ENCODE data around the gene HYAL3.

The HYAL3 gene

DNA sequence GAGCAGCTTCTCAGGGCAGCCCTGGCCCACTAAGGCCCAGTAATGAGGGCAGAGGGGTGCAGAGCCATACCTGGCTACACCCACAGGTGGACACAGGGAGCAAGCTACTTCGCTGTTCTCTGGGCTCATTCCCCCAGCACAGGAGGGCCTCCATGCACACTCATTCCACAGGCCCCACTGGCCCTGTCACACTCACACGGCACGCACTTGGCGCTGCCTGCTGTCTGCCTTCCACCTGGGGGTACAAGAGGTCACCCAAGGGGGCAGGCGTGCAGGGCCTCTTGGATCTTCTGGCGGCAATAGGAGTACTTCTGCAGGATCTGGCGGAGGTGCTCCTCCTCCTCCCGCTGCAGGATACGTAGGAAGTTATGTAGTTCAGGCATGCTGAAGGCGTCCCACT is 31.1 kb upstream of the HYAL3 start:
- no peak for DNase-seq

DNA sequence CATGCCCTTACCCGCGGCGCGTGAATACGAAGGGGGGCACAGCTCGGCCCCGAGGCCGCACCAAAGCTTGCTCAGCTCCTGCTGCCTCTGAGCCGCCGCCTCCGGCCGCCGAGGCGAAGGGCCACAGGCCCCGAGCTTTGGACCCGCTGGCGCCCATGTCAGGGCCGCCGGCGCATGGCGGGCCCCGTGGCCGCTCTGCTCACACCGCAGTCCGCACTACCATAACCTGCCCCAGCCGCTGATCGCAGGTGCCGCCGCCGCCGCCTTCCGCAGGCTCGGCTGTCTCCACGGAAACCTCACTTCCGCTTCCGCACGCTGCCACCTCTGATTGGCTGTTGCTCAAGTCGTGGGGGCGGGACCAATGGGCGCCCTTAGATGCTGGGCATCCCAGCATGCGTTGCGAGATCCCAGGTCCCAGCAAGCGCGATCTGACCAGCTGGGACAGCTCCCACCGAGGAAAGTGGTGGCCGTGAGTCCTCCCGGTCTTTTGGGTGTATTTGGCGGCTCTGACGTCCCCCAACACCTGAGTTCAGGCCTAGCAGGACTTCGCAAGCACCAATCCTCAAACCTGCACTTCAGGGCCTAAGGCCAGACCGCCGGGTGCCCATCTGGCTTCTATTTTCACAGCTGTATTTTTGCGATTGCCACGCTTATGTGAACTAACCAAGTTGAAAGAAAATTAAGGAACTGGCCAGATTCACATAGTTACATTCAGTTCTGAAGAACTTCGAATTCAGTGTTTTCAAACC is 28.9 kb upstream of the HYAL3 start, which contains the start of gene TUSC2:
TSS of gene TUSC2 (minus strand) at position 281 of the 749 bp plus-strand sequence. CDS start at position 157, 124 bp downstream.
- peak; percentile 97 to 99 (median 98) for DNase-seq

DNA sequence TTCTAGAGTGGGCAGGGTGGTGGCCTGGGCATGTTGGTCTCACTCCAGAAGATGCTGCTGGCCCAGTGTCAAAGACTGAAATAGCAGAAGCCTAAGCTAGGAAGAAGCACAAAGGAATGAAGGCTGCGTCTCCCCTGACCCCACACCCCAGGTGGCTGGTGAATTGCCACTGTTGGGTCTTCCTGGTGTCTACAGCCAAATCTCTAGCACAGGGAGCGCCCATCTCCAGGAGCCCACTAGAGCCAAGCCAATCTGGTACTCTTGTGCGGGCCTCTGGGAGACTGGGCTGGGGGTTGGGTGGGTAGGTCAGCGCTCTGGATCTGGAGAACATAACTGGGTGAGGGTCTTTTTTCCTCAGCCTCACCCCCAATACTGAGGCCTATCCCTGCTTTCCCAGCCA is 27.9 kb upstream of the HYAL3 start:
- DNase-seq: no peak

DNA sequence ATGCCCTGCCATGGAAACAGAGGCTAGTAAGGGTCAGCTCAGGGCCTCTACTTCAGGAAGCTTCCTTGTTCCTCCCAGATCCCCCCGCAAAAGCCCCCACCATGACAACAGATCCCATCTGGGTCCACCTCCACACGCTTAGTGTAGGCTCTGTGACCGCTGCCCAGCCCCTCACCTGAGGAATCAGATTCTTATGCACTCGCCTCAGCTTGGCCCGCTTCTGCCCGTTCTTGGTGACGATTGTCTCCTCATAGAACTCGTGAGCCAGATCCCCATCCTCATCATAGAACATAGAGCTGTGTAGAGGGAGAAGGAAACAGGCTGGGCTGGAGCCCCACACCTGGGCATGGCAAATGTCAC is 27.0 kb upstream of the HYAL3 start:
- no peak for DNase-seq

DNA sequence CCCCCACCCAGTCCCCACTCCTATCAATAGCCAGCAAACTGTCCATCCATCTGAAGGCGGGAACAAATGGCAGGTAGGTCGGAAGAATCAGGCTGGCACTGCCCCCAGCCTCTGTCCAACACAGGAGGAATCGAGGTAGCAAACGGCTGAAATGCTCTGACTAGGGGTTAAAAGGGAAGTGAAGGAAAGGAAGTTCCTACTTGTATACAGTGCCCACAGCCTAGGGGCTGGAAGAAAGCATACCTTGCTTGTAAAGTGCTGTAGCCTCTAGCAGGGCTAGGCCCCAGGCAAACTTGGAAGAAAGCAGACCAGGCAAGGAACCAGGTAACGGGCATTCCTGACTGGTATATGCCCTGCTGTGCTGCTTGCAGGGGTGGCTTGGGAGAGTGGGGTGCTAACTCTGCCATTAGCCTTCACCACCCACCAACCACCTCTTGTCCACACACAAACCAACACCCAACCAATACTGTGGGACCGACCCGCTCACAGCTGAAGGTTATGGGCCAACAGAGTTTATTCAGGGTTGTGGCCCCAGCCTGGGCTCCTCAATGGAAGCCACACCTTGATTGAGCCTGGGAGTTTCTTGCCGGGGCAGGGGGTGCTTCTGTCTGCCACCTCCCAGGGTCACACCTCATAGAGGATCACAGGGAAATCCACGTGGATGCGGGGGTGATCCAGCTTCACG is 26.4 kb upstream of the HYAL3 start:
- DNase-seq: no peak

DNA sequence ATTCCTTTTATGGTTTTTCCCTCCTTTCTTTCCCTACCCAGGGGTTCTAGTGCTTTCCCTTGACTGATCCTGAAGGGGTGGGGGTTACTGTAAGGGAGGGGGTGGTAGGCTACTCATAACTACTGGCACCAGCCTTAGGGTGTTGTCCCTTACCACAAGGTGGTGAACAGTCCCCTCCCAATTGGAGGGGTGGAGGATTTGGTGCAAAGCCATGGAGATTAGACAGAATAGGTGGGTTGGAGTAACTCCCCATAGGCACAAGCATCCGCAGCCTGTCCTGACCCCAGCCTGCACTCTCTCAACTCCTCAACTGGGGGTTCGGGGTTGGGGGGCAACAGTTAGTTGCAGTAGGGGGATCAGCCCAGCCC is 25.9 kb upstream of the HYAL3 start:
- no peak for DNase-seq

DNA sequence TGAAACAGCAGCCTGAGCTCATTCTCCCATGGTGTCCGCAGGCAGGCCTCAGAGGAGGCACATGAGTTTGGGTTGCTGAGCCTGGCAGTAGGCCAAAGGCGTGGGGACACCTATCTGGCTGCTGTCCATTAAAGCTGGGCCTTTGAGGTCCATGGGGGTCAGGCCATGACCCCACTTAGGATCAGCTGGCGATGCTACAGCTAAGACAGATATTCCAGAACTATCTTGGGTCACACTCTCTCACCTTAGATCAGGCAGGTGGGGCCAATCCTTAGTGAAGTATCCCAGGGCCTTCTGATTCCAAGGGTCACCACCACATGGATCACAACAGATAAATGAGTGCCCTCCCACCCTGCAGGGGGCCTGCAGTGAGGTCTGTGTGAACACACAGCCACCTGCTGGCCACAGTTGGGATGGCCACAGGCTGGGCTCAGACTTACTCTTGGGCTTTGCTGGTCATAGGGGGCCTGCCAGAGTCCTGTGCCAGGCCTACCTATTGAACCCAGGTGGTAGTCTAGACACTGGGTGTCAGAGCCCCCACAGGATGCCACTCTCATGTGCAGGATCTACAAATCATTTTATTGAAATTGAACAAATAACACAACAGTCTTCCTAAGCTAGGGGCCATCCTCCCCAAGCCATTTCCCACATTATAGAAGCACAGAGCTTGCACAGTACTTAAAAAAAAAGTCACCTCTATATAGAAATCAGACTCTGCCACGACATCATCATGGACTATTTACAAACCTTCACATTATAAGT is 25.3 kb upstream of the HYAL3 start:
- peak; percentile 72 to 82 (median 73) for DNase-seq

DNA sequence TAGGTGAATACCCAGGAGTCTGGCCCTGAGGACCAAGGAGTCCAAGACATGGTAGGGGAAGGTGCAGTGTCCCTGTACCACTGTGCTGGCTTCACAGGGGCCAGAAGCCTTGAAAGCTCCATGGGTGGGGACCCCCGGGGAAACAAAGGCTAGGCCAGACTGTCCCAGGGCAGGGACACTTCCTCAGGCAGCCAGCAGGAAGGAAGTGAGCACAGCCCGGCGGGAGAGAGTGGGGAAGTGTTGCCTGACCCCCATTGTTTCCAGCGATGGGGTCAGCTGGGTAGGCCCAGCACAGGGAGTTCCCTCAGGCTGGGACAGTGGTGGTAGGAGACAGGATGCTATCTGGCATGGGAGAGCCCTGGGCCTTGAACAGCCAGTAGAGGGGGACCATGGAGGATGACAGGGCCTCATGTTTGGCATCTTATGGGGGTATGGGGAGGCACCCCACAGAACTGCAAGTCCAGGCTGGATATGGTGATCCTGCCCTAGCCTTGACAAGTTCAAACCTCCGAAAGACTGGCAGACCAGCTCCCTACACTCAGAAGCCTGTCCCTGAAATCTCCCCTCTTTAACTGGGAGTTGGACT is 24.5 kb upstream of the HYAL3 start:
- peak; percentile 24 to 58 (median 50) for DNase-seq

DNA sequence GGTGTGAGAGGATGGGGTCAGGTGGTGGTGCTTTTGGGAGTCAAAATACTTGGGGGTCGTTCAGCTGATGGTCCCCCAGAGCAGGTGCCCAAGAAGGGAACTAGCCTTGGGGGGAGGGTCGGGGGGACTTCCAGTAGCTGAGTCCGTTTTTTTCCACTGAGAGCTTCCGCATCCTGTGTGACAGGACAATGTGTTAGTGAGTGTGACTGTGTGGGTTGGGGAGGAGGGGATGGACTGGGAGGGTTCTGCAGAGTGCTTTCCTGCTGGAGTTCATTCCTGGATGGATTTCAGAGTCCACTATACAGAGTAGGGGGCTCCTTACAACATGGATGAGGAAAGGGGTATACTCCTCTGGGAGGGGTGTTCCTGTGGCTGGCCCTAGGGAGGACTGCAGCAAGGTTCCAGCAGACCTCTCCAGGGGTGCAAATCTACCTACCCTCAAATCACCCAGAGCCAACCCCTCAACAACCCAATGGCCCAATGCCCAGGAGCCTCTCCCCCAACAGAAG is 23.9 kb upstream of the HYAL3 start:
- DNase-seq: peak; percentile 32 to 68 (median 66)

DNA sequence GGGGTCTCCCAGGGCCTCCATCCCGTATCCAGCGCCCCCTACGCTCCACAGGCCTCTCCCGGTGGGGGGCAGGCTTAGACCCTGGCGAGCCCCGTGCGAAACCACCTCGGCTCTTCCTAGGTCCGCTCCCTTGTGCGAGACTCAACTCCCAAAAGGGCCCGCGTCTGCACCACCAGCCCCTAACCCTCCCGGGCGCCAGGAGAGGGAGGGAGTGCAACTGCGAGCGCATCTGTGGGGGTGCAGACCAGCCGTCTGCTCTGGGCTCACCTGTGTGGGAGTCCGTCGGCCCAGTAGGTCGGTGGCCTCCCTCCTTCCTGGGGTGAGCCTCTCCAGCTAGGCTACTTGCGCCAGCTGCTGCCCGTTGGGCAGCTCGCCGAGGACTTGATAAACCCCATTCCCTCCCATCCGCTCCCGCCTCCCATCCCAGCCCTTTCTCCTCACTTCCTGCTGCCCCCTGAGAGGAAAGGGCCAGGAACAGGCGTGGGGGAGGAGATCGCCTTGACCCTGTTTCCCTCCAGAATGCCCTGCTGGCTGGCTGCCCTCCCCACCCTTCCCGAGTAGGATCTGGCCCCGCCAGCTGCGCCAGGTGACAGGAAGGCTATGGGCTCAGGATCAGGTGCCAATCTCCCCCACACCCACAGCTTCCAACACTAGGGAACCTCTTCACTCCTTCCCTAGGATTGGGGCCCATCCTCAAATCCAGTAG is 23.3 kb upstream of the HYAL3 start, which contains the start of gene HYAL2:
TSS of gene HYAL2 (minus strand) at position 360 of the 706 bp plus-strand sequence. CDS start 2,256 bp downstream, outside the sequence.
- peak in 1 of 4 experiments; percentile 21 for DNase-seq

DNA sequence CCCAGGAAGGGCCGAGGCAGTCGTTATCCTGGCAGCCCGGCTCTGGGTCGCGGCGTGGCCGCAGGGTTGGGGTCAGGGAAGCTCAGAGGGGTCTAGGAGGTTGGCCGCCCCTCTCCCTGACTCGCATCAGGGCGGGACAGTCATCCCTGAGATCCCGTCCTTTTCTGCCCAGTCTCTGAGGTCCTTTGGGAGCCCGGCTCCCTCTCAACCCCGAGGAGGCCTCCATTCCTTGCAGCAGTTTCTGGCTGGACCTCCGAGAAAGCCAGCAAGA is 22.8 kb upstream of the HYAL3 start:
- DNase-seq: no peak

DNA sequence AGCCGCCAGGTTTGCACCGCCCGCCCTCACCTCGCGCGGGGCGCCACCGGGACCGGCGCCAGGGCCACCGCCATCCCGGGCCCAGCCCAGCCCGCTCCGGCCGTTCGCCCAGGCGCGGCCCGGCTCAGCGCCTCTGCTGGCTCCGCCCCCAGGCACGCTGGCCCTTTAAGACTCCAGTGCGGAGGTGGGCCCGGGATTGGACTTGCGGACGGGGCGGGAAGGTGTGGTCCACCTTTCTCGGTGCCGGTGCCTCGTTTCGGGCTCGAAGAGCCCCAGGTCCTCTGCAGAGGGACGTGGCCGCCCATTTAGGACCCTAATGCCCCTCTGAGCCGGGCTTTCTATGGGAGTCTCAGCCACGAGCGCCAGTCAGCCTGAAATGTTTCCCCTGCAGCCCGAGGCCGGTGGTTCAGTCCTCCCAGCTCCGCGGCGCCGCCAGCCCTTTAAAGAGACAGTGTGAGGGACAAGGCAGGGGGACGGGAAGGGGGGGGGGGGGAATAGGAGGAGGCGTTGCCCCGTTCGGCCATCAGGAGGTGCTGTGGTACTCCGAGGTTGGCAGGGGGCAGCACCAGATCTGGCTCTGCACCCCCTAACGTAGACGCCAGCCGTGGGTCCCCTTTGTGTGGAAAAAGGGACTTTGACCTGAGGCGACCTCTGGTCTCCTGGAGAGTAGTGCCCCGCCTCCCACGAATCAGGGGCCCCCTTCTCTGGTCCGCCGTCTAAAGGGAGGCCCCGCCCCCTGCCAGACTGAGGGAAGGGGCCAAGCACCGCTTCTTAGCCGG is 22.3 kb upstream of the HYAL3 start:
- peak; percentile 86 to 96 (median 93) for DNase-seq

DNA sequence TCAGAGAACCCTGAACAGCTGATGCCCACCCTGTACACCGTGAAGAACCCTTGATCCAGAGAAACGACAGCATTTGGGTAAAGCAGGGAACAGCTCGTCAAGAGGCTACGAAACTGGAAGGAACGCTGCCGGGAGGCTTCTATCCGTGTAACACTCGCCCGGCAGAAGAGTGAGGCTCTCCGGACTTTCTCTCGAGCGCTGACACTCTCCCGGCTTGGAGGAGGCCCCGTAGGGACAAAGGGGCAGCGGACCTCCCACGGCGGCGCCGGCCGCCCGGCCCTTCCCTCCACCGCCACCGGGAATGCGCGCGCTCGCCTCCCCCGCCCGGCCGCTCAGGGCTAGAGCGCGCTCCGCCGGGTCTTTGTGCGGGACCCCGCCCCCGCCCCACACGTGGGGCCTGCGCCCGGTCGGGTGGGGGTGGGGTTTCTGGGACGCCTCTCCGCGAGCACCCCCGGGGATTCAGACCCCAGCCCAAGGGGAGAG is 21.7 kb upstream of the HYAL3 start:
- DNase-seq: peak; percentile 71 to 91 (median 80)

DNA sequence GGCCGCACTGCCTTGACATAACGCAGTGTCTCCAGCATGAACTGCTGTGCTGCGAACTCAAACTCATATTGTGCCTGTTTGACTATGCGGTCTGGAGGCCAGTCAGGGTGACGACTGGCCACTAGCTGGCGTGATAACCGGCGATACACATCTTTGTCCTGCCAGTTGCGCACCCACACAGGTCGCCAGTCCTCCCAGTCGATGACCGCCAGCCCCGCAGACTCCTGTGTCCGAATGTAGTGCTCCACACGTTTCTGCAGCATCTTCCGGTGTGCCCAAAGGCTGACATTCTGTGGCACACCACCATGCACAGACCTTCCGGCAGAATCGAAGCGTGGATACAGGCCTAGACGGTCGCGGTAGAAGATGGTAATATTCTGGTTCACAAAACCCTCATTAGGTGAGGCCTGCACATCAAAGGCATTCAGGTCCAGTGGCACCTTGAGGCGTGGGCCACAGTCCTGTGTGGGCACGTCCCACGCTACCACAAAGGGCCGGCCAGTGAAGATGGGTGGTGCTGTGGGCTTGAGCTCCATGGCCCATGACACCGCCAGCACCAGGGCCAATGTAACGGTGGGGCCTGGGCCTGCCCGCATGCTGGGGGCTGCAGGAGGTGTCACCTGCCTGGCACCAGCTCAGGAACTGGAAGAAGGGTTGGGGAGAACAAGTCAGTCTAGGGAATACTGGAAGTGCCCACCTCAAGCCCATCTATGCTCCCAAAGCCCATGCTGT is 20.9 kb upstream of the HYAL3 start:
- no peak for DNase-seq

DNA sequence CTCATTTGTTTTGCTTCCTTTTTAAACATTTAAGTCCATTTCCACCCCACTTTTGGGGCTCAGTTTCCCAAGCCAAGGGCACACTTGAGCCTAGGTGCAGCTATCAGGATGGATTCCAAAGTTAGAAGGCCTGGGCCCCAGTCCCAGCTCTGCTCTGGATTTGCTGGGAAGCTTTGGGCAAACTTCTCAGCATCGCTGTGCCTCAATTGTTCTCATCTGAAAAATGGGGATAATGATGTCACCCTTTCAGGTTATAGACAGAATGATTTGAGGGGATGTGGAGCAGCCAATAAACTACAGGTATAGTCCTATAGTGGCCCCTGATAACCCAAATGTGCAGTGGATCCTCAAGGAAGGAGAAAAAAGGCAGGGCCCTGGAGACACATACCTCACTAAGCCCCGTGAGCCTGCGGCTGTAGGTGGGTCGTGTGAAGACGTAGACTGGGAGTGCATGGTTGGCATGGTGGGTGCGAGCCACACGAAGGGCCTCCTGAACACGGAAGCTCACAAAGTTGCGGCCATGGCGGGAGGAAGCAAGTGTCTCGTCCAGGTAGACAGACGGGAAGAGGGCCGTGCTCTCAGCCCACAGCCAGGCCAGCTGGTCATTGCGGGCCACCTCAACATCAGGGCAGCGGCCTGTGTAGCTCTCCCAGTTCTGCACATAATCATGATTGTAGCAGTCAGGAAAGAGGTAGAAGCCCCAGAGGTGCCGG is 20.1 kb upstream of the HYAL3 start:
- DNase-seq: no peak

DNA sequence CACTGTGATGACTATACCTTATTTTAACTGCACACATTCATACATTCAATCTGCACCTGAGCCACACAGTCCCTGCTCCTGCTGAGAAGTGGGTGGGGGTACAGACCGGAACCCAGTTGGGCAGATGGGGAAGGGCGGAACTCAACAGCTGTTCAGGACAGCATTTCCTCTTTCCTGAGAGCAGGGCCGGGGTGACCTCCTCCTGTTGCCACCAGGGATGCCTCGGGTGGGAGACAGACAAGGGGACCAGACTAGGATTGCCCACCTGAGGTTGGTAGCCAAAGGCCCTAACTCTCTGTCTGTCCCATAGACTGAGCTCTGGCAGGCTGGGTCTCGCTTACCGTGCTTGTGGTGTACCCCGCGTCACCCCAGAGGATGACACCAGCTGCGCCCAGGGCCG is 19.4 kb upstream of the HYAL3 start:
- peak; percentile 24 to 69 (median 56) for DNase-seq

DNA sequence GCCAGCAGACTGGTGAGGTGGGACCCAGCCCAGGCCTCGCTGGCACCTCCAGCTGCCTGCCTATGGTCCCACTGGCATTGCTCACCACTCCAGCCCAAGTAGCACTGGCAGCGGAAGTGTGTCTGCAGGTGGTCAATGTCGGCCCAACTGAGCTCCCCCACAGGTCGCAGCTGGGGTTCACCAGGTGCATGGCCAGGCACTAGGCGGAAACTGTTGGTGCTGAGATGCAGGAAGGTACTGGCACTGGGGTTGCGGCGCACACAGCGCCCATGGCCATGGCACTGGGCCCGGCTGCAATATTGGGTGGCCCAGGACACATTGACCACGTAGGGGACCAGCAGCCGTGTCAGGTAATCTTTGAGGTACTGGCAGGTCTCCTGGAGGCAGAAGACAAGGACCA is 19.0 kb upstream of the HYAL3 start:
- no peak for DNase-seq

DNA sequence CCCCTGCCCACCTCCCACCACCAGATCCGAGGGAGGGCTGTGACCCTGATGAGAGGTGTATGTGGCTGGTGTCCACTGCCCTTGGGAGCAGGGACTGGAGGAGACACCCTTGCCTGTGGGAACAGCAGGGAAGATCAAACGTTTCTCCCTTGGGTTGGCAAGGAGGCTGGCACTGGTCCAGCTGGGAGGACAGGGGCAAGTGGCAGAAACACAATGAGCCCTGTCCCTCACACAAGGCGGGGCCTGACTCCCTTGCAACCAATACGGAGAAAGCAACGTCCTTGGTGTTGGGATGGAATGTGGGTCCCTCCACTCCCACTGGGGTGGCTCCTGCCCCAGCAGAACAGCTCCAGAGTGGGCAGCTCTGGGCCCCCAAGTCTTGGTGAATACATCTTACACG is 18.1 kb upstream of the HYAL3 start:
- no peak for DNase-seq

DNA sequence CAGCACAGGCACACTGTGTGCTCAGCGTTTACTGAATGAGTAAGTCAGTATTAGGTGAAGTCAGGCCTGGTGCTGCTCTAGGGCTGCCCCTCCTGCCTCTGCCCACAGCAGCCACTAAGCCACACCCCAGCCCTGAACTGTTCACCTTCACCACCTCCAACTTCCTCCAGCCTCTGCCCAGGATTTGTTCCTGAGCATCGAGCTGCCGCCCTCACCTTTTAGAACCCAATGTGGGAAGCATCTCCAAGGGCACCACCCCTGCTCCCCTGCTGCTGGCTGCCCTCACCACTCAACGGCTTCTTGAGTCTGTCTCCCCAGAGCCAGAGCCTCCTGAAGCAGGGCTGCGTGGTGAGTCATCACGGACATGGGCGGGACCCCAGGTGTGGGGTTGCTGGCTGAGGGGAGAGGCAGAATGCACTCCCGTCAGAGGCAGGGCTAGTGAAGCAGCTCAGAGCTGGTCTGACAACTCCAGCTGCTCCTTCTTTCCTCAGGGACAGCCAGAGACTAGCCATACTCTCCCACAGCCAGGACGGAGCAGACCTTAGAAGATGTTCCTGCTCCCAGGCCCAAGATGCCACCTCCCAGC is 17.5 kb upstream of the HYAL3 start:
- no peak for DNase-seq

DNA sequence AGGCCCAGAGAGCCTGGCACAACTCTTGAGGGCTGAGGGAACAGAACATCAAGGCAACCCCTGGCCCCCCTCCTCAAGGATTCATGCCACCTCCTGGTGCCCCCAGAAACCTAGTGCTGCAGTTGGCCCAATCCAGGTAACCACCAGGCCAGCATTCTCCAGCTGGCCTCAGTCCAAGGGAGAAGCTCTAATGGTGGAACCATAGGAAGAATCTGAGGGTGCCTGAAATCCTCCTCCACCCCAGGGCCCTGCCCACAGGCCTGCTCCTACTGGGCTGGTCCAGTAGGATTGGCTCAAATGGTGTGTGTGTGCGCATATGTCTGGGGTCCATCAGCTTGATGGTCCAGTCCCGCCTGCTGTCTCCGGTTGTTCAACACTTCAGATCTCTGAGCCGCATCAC is 15.6 kb upstream of the HYAL3 start:
- DNase-seq: no peak
